ENCODE data around the gene WBP4.
A peak's percentile ranks its signal among the peaks of the same experiment; 100 is the strongest.
"Not testable (repeated sequence)": the region's sequence is repeated elsewhere in the genome, so short reads cannot be mapped to it uniquely, and the experiment has no call there.

Gene WBP4, protein sequence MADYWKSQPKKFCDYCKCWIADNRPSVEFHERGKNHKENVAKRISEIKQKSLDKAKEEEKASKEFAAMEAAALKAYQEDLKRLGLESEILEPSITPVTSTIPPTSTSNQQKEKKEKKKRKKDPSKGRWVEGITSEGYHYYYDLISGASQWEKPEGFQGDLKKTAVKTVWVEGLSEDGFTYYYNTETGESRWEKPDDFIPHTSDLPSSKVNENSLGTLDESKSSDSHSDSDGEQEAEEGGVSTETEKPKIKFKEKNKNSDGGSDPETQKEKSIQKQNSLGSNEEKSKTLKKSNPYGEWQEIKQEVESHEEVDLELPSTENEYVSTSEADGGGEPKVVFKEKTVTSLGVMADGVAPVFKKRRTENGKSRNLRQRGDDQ

DNA sequence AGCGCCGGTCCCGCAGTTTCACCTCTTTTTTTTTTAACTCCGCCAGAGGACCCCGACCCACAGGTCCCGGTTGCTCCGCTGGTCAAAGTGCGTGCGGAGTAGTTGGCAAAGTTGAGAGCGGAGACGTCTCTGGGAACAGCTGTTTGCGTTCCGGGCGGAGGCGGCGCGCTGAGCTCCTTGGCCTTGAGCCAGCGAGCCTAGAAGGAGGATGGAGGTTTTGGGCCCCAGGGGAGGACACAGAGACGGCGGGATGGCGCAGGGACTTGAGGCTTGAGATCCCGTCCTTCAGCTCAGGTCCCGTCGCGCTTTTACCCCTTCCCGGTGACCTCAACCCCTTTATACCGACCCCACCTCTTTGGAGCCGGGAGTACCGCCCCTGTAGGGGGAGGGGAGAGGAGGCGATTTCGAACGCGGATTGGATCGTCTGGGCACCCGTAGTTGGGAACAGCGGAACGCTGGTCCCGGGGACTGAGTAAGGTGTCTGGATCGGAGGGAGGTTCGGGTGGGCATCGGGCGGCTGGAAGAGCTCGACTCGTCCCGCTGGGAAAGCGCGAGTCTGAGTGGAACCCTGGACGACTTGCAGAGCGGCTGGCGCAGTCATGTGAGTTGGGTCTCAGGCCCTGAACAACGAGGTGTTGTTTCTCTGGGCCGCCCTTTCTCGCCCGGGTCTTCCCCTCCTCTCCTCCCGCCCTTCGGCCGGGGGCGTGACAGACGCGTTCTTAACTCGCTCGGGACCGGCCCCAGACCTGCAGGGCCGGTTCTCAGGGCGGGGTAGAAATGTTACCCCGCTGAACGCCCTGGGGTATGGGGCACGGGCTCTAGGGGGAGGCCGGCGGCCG, at the start of gene WBP4:
WBP4 (plus strand) TSS at position 435 of the 839 bp plus-strand sequence; CDS start at position 600, 165 bp downstream.
- peak; percentile 81 for DNase-seq (ENCODE audit: low read depth)

GRCh38 chr13:41012536-41012935, 48.8 kb upstream of the WBP4 start:
- no peak for DNase-seq (ENCODE audit: low read depth)

DNA sequence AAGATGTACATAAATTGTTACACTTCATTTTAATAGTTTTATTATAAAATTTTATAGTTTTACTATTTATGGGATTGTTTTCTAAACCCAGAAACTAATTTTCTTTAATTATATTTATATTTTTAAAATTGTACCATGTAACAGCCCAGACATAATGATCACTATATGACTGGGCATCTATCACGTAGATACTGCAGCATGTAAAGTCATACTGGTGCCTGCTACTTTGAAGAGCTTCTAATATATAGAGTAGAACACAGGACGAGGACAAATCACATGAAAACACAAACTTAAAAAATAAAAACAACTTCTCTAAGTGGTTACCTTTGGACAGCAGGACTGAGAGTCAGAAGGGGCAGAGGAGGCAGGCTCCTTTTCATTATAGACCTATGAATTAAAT, 47.5 kb upstream of the WBP4 start:
- DNase-seq (ENCODE audit: low read depth): no peak

DNA sequence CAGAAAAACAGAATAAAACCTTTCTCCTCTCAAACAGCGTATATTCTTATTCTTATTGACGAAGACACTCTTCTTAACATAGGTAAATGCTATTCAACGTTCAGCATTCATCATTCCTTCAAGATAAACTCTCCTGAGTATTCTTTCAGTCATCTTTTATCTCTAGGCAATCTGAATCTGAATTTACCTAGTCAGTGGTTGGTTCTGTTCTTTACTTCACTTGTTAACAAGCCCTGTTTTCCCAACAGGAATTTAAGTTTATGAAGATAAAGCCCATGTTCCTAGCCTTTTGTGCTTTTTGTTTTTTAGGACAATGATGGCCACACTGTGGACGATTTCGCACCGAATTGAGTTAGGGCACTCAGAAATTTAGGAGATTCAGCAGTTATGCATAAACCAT, 45.4 kb upstream of the WBP4 start:
- no peak for DNase-seq (ENCODE audit: low read depth)

- DNase-seq (ENCODE audit: low read depth): no peak
Observed at GRCh38 chr13:41017159-41017558, 44.1 kb upstream of the WBP4 start.

GRCh38 chr13:41017817-41018601, 43.3 kb upstream of the WBP4 start:
- no peak for DNase-seq (ENCODE audit: low read depth)

DNA sequence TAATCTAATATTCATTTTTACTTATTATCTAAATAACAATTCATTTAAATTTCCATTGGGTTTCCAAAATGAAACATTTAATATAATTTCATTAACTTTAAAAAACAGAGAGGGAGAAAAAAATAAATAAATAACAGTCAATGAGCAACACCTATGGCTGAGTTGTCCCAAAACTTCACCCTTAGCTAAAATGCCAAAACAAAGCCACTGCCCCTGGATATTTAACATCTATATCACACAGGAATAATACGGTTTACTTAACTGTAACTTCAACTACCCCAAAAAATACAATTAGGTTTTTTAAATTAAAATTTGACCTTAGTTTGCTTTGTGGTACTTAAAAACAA, 42.7 kb upstream of the WBP4 start:
- no peak for DNase-seq (ENCODE audit: low read depth)

DNA sequence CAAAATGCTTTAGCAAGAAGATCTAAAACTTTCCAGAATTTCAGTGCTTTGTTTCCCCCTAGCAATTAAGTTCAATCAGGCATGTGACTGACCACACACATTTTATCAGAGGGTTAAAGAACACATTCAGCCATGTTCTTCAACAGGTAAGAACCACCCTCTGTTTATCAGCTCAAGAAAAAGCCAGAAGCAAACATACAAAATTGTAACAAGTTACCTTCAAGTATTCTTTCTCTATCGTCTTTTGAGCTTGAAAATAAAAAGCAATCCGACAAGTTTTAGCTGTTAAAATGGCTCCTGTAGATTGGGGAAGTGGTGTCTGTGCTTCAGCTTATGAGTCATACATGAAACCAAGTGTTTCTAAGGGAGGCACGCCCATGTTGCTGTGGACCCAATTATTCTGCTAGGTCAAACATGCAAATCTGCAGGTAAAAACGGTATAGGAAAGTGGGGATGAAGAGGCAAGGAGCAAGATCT, 42.3 kb upstream of the WBP4 start, which contains the start of gene ELF1:
ELF1 (minus strand) TSS at position 306 of the 477 bp plus-strand sequence. CDS start 37,262 bp downstream, outside the sequence.
- no peak for DNase-seq (ENCODE audit: low read depth)

DNA sequence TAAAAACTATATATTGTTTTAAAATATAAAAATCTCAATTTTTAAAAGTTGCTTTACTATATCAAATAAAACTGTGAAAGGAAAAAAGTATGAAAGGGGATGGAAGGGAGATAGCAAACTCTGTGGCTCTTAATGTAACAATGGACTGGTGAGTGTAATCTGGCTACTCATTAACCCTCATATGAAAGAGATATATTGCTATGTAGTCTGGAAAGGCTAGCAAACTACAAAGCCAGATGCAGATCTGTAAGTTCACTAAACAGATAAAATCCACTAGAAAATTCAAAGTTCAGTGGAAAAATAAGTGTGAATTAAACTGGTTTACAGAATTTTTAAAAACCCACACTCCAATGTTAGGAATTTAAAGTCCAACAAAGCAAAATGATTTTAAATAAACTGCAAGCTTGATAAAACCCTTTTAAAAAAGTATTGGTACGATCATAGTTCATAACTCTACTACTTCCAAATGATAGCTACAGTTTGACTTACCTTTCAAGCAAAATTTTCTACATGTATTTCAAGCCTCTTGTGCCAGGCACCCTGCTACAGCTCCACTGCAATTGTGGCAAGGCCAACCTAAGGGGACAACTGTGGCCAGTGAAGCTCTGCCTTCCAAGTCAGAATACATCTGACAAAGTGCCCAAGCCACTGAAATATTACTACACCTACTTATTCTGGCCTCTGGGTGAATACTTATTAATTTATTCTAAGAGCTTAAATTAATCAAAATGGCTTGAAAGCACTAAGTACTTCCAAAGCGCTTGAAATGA, 41.5 kb upstream of the WBP4 start:
- DNase-seq (ENCODE audit: low read depth): no peak

GRCh38 chr13:41025518-41025917, 35.8 kb upstream of the WBP4 start:
- no peak for DNase-seq (ENCODE audit: low read depth)

DNA sequence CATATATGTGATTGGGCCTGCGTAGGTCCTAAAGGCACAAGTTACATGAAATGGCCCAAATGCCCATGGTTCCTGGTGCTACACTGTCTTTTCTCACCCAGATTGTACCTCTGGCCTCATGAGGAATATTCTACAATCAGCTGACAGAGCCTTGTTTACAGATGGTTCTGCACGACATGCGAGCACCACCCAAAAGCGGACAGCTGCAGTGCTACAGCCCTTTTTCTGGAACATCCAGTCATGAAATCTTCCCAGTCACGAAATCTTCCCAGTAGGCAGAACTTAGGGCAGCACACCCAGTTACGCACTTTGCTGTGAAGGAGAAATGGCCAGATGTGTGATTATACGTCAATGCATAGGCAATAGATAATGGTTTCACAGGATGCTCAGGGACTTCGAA, 34.5 kb upstream of the WBP4 start:
- no peak for DNase-seq (ENCODE audit: low read depth)

DNA sequence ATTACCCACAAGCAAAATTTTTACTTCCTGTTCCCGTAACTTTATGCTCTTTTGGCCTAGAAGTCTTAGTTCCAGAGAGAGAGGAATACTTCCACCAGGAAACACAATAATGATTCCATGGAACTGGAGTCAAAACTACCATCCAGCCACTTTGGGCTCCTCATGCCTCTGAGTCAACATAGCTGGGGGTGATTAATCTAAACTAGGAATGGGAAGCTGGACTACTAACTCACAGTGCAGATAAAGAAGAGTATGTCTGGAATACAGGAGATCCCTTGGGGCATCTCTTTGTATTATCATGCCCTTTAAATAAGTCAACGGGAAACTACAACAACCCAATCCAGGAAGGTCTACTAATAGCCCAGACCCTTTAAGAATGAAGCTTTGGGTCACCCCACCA, 33.3 kb upstream of the WBP4 start:
- DNase-seq (ENCODE audit: low read depth): no peak

- DNase-seq (ENCODE audit: low read depth): no peak
Observed at GRCh38 chr13:41029629-41030028, 31.7 kb upstream of the WBP4 start.

- DNase-seq (ENCODE audit: low read depth): no peak
Observed at GRCh38 chr13:41032691-41033376, 28.5 kb upstream of the WBP4 start.

DNA sequence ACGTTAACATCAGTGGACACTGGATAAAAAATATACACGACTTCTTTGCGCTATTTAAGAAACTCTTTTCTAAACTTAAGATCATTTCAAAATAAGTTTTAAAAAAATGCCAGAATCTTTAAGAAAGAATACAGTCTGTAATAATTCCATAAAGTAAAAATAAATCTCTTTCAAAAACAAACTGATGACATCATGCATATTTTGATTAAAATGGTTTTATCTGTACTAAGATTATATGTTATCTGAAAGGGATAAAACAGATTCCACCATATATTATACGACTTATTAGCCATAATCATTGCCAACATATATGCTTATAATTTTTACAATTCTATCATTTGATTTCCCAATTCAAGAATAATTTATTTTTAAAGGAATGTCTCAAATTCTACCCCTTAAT, 26.9 kb upstream of the WBP4 start:
- DNase-seq (ENCODE audit: low read depth): no peak

- no peak for DNase-seq (ENCODE audit: low read depth)
Observed at GRCh38 chr13:41034881-41035280, 26.4 kb upstream of the WBP4 start.

DNA sequence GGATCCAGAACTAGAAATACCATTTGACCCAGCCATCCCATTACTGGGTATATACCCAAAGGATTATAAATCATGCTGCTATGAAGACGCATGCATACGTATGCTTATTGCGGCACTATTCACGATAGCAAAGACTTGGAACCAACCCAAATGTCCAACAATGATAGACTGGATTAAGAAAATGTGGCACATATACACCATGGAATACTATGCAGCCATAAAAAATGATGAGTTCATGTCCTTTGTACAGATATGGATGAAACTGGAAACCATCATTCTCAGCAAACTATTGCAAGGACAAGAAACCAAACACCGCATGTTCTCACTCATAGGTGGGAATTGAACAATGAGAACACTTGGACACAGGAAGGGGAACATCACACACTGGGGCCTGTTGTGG, 24.8 kb upstream of the WBP4 start:
- DNase-seq (ENCODE audit: low read depth): not testable (repeated sequence)

GRCh38 chr13:41039746-41040145, 21.6 kb upstream of the WBP4 start:
- no peak for DNase-seq (ENCODE audit: low read depth)

DNA sequence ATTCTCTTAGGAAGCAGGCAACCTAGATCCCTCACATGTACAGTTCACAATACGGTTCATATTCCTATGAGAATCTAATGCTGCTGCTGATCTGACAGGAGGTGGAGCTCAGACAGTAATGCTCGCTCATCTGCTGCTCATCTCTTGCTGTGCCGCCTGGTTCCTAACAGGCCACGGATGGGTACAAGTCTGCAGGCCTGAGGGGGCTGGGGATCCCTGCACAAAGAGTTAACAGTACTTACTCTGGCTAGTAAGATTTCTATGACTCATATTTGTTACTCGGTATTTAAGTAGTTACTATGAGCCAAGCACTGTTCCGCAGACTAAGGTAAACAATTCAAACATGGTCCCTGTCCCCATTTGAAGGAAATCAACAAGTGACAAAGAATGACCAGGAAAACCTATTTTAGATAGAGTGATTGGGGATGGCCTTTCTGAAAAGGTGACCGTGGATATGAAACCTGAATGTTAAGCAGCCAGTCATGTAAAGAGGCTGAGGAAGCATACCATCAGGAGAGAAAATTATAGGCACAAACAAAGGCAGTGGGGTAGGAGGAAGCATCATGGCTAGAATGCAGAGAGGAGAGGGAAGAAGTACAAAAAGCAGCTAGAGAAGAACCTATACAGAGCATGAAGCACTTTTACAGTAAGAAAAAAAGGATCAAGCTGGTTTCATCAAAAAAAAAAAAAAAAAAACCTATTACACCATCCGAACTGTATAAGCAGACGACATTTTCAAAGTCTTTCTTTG, 20.6 kb upstream of the WBP4 start:
- no peak for DNase-seq (ENCODE audit: low read depth)

- DNase-seq (ENCODE audit: low read depth): not testable (repeated sequence)
Observed at GRCh38 chr13:41042419-41042818, 18.9 kb upstream of the WBP4 start.
